ENCODE data around the gene SYMPK.

Gene SYMPK

GRCh38 chr19:45781214-45782161 lies 81.5 kb downstream of the SYMPK start:
- no peak for DNase-seq (ENCODE audit: low read depth in 3 of 3)

- DNase-seq (ENCODE audit: low read depth in 3 of 3): no peak
These were observed 82.3 kb downstream of the SYMPK start for GRCh38 chr19:45780448-45781213.

- no peak for DNase-seq (ENCODE audit: low read depth in 3 of 3)
These were observed 82.8 kb downstream of the SYMPK start for GRCh38 chr19:45780146-45780447.

GRCh38 chr19:45779231-45780145 lies 83.5 kb downstream of the SYMPK start:
- DNase-seq (ENCODE audit: low read depth in 3 of 3): peak; percentile 88 to 97 (median 93)

GRCh38 chr19:45778010-45778661 lies 84.8 kb downstream of the SYMPK start:
- DNase-seq (ENCODE audit: low read depth in 3 of 3): no peak

- DNase-seq (ENCODE audit: low read depth in 3 of 3): no peak
These were observed 85.5 kb downstream of the SYMPK start for GRCh38 chr19:45777395-45777961.

GRCh38 chr19:45774765-45775164 lies 88.2 kb downstream of the SYMPK start:
- no peak for DNase-seq (ENCODE audit: low read depth in 3 of 3)

GRCh38 chr19:45773384-45773783 lies 89.6 kb downstream of the SYMPK start:
- DNase-seq (ENCODE audit: low read depth in 3 of 3): no peak

- no peak for DNase-seq (ENCODE audit: low read depth in 3 of 3)
These were observed 90.0 kb downstream of the SYMPK start for GRCh38 chr19:45772912-45773311.

- DNase-seq (ENCODE audit: low read depth in 3 of 3): no peak
These were observed 90.7 kb downstream of the SYMPK start for GRCh38 chr19:45772130-45772840.

GRCh38 chr19:45771311-45771933 lies 91.5 kb downstream of the SYMPK start:
- DNase-seq (ENCODE audit: low read depth in 3 of 3): no peak

GRCh38 chr19:45770192-45771101 lies 92.5 kb downstream of the SYMPK start:
- DNase-seq (ENCODE audit: low read depth in 3 of 3): peak; percentile 79 to 89 (median 84)

GRCh38 chr19:45769821-45770191 lies 93.1 kb downstream of the SYMPK start:
- DNase-seq (ENCODE audit: low read depth in 3 of 3): no peak

GRCh38 chr19:45768984-45769782 lies 93.8 kb downstream of the SYMPK start, which contains the start of gene SIX5:
Gene SIX5, minus strand, starts transcription at chr19:45769252. Its CDS starts 408 bp downstream, at chr19:45768844.
- DNase-seq (ENCODE audit: low read depth in 3 of 3): peak; percentile 94 to 97 (median 95)

GRCh38 chr19:45768655-45768983 lies 94.3 kb downstream of the SYMPK start:
- DNase-seq (ENCODE audit: low read depth in 3 of 3): no peak

GRCh38 chr19:45767881-45768654 lies 94.9 kb downstream of the SYMPK start:
- no peak for DNase-seq (ENCODE audit: low read depth in 3 of 3)

GRCh38 chr19:45767410-45767880 lies 95.5 kb downstream of the SYMPK start:
- no peak for DNase-seq (ENCODE audit: low read depth in 3 of 3)

Measured in stimulated activated CD4-positive, alpha-beta T cell treated with anti-CD3 and anti-CD28 coated beads, TNF-alpha, amount 100 ng/mL, for 48 hours (primary cell).